Measurements from ENCODE around the gene IFIT5.

- TF ChIP-seq CTCF (conservative IDR thresholded peaks at IDR 0.05; ENCODE audit: low read depth, low read length) (no peak), EZH2 (IDR thresholded peaks at IDR 0.05; ENCODE audit: low read length, unreplicated experiment) (no peak)
Measured at GRCh38 chr10:89440226-89441009, 26.1 kb downstream of the IFIT5 start.
